Naive B cell (primary cell): ENCODE results near the gene CCDC126. TPM values are rescaled to one million over a fixed set of nuclear protein-coding genes. Genes with fewer than 3 reads are reported as not detected.
"Not testable (repeated sequence)": the region's sequence is repeated elsewhere in the genome, so short reads cannot be mapped to it uniquely, and the experiment has no call there.

Experiments
- ATAC-seq, 2 donors: fragments of 150-1000 bp; cut with Tn5 transposase; 2 replicates each; pipeline ENCODE4 v1.10.0; 2021; ENCODE audit warnings: low read depth in 2 of 2, mild to moderate bottlenecking in 2 of 2, moderate library complexity in 2 of 2
- DNase-seq: peaks from one replicate; pipeline ENCODE4 v3.0.0; 2022
- H3K27ac Mint-ChIP-seq, 6 donors: one replicate each; pipeline ENCODE4 v1.8.0; 2020 to 2022; ENCODE audit warnings: mild to moderate bottlenecking in 6 of 6, mixed read lengths in 6 of 6, moderate library complexity in 5 of 6, inconsistent platforms in 2 of 6
- H3K27me3 Mint-ChIP-seq, 3 donors: one replicate each; pipeline ENCODE4 v1.8.0; 2021 to 2022; ENCODE audit warnings: mixed read lengths in 3 of 3, mild to moderate bottlenecking in 1 of 3
- H3K36me3 Mint-ChIP-seq, 2 donors: one replicate each; pipeline ENCODE4 v1.8.0; 2020 to 2022; ENCODE audit warnings: mixed read lengths in 2 of 2, inconsistent platforms in 1 of 2, mild to moderate bottlenecking in 1 of 2
- H3K4me1 Mint-ChIP-seq, 3 donors: one replicate each; pipeline ENCODE4 v1.8.0; 2020 to 2022; ENCODE audit warnings: mixed read lengths in 3 of 3, inconsistent platforms in 1 of 3, mild to moderate bottlenecking in 1 of 3, moderate library complexity in 1 of 3
- H3K4me3 Mint-ChIP-seq, 8 donors: one replicate each; pipeline ENCODE4 v1.8.0; 2020 to 2022; ENCODE audit warnings: mild to moderate bottlenecking in 8 of 8, mixed read lengths in 8 of 8, moderate library complexity in 8 of 8, inconsistent platforms in 2 of 8
- H3K9me3 Mint-ChIP-seq, 7 donors: one replicate each; pipeline ENCODE4 v1.8.0; 2020 to 2022; ENCODE audit warnings: mixed read lengths in 7 of 7, mild to moderate bottlenecking in 5 of 7, inconsistent platforms in 2 of 7, moderate library complexity in 1 of 7
- polyA plus RNA-seq, 6 donors: library from polyadenylated mRNA; unstranded; fragments of 300-500 nt; fragmentation: Illumina TruSeq; gene quantifications; one replicate each; pipeline ENCODE4 v1.2.3, GENCODE V29; 2021; ENCODE audit warnings: low read depth in 6 of 6

The CCDC126 gene
- polyA plus RNA-seq, 6 donors from 2014 or later: 10.3 to 25.5 (median 16.1) TPM

GRCh38 chr7:23654508-23654907, 57.3 kb downstream of the CCDC126 start:
- Mint-ChIP-seq H3K27ac (no peak overlapping the region), H3K4me3 (no peak overlapping the region), H3K4me1 (no peaks in the 10 kb centered on the region), H3K9me3 (peaks cover 22 to 80% (median 56%) of the 10 kb centered on the region in 7 donors), H3K27me3 (peaks cover 0 to 8% (median 0%) of the 10 kb centered on the region in 3 donors), H3K36me3 (peaks cover 27 to 43% of the 10 kb centered on the region in 2 donors)
- no peak for DNase-seq
- ATAC-seq: no peak

- ATAC-seq (no peak), DNase-seq (no peak)
- Mint-ChIP-seq H3K36me3 (peaks cover 27 to 43% of the 10 kb centered on the region in 2 donors), H3K27ac (no peak overlapping the region), H3K4me1 (no peaks in the 10 kb centered on the region), H3K27me3 (peaks cover 0 to 8% (median 0%) of the 10 kb centered on the region in 3 donors), H3K4me3 (no peak overlapping the region), H3K9me3 (peaks cover 22 to 84% (median 57%) of the 10 kb centered on the region in 7 donors)
These were observed 58.3 kb downstream of the CCDC126 start for GRCh38 chr7:23655433-23655832.

- DNase-seq: no peak
- Mint-ChIP-seq H3K27me3 (peaks cover 0 to 15% (median 8%) of the 10 kb centered on the region in 3 donors), H3K27ac (no peak overlapping the region), H3K36me3 (peaks cover 20 to 37% of the 10 kb centered on the region in 2 donors), H3K9me3 (peaks cover 15 to 66% (median 47%) of the 10 kb centered on the region in 7 donors), H3K4me1 (no peaks in the 10 kb centered on the region), H3K4me3 (no peak overlapping the region)
- no peak for ATAC-seq
These were observed 61.7 kb downstream of the CCDC126 start for GRCh38 chr7:23658831-23659427.

- peaks cover 0 to 15% (median 8%) of the 10 kb centered on the region in 3 donors for H3K27me3 Mint-ChIP-seq
- H3K4me1 Mint-ChIP-seq: no peaks in the 10 kb centered on the region
- H3K36me3 Mint-ChIP-seq: peaks cover 20 to 28% of the 10 kb centered on the region in 2 donors
- H3K27ac Mint-ChIP-seq: no peak overlapping the region
- peaks cover 14 to 53% (median 29%) of the 10 kb centered on the region in 7 donors for H3K9me3 Mint-ChIP-seq
- H3K4me3 Mint-ChIP-seq: no peak overlapping the region
- no peak for DNase-seq
- ATAC-seq: no peak
These were observed 64.2 kb downstream of the CCDC126 start for GRCh38 chr7:23661385-23661784.

- Mint-ChIP-seq H3K27ac (no peak overlapping the region), H3K4me3 (no peak overlapping the region)
- no peak for DNase-seq
These were observed 65.2 kb downstream of the CCDC126 start for GRCh38 chr7:23662124-23662983.

GRCh38 chr7:23662984-23663313, 65.8 kb downstream of the CCDC126 start:
- ATAC-seq (no peak), DNase-seq (no peak)
- peaks cover 0 to 21% (median 0%) of the 10 kb centered on the region in 3 donors for H3K27me3 Mint-ChIP-seq
- H3K4me1 Mint-ChIP-seq: no peaks in the 10 kb centered on the region
- H3K9me3 Mint-ChIP-seq: peaks cover 5 to 38% (median 20%) of the 10 kb centered on the region in 7 donors
- no peak overlapping the region for H3K4me3 Mint-ChIP-seq
- H3K36me3 Mint-ChIP-seq: peaks cover 17 to 23% of the 10 kb centered on the region in 2 donors
- H3K27ac Mint-ChIP-seq: no peak overlapping the region

More at GRCh38 chr7:23662124-23662983, 65.2 kb downstream of the CCDC126 start:
- Mint-ChIP-seq H3K27me3 (peaks cover 0 to 21% (median 2%) of the 10 kb centered on the region in 3 donors), H3K36me3 (peaks cover 21 to 23% of the 10 kb centered on the region in 2 donors), H3K9me3 (peaks cover 7 to 44% (median 24%) of the 10 kb centered on the region in 7 donors), H3K4me1 (no peaks in the 10 kb centered on the region)
- no peak for ATAC-seq

GRCh38 chr7:23664122-23664521, 66.9 kb downstream of the CCDC126 start:
- ATAC-seq (no peak), DNase-seq (no peak)
- Mint-ChIP-seq H3K4me1 (no peaks in the 10 kb centered on the region), H3K27me3 (peaks cover 0 to 21% (median 0%) of the 10 kb centered on the region in 3 donors), H3K36me3 (peaks cover 9 to 16% of the 10 kb centered on the region in 2 donors), H3K27ac (no peak overlapping the region), H3K4me3 (no peak overlapping the region), H3K9me3 (peaks cover 0 to 28% (median 12%) of the 10 kb centered on the region in 7 donors)

- Mint-ChIP-seq H3K36me3 (peaks cover 0 to under 1% of the 10 kb centered on the region in 2 donors), H3K27me3 (peaks cover 0 to 8% (median 0%) of the 10 kb centered on the region in 3 donors), H3K9me3 (peaks cover 0 to 2% (median 0%) of the 10 kb centered on the region in 7 donors), H3K4me1 (no peaks in the 10 kb centered on the region), H3K27ac (no peak overlapping the region), H3K4me3 (no peak overlapping the region)
- ATAC-seq (no peak), DNase-seq (no peak)
These were observed 74.9 kb downstream of the CCDC126 start for GRCh38 chr7:23672033-23672432.

- H3K27ac Mint-ChIP-seq: peak within 1 kb of the TSS in 5 of 6 donors; percentile 33 to 82 (median 55)
- H3K36me3 Mint-ChIP-seq: no peaks in the 10 kb centered on the region
- ATAC-seq (peak; percentile 96 to 97), DNase-seq (peak; percentile 71)
- peaks cover 3 to 19% (median 18%) of the 10 kb centered on the region in 3 donors for H3K4me1 Mint-ChIP-seq
- peak within 1 kb of the TSS; percentile 86 to 97 (median 94) for H3K4me3 Mint-ChIP-seq
- peaks cover 0 to 2% (median 0%) of the 10 kb centered on the region in 7 donors for H3K9me3 Mint-ChIP-seq
- peaks cover 0 to 2% (median 0%) of the 10 kb centered on the region in 3 donors for H3K27me3 Mint-ChIP-seq
These were observed 82.8 kb downstream of the CCDC126 start, which contains the start of gene FAM221A for GRCh38 chr7:23679898-23680413. Gene FAM221A, plus strand, starts transcription at chr7:23680199. Its CDS starts 20 bp downstream, at chr7:23680219.

- Mint-ChIP-seq H3K27ac (peak overlapping the region in 3 of 6 donors; percentile 33 to 82 (median 36)), H3K27me3 (no peaks in the 10 kb centered on the region)
These were observed 83.5 kb downstream of the CCDC126 start for GRCh38 chr7:23680414-23681405.

GRCh38 chr7:23684041-23684440, 86.9 kb downstream of the CCDC126 start:
- H3K27ac Mint-ChIP-seq, ATAC-seq, H3K36me3 Mint-ChIP-seq, H3K27me3 Mint-ChIP-seq, H3K9me3 Mint-ChIP-seq, DNase-seq: not testable (repeated sequence)
- Mint-ChIP-seq H3K4me3 (peak overlapping the region in 1 of 8 donors; percentile 49), H3K4me1 (peaks cover 3 to 16% (median 15%) of the 10 kb centered on the region in 3 donors)

More at GRCh38 chr7:23680414-23681405, 83.5 kb downstream of the CCDC126 start:
- peak; percentile 13 to 17 for ATAC-seq
- Mint-ChIP-seq H3K4me1 (peaks cover 3 to 19% (median 18%) of the 10 kb centered on the region in 3 donors), H3K36me3 (no peaks in the 10 kb centered on the region), H3K4me3 (peak overlapping the region; percentile 86 to 97 (median 94)), H3K9me3 (peaks cover 0 to 2% (median 0%) of the 10 kb centered on the region in 7 donors)
- no peak for DNase-seq

GRCh38 chr7:23685731-23686130, 88.5 kb downstream of the CCDC126 start:
- H3K9me3 Mint-ChIP-seq: no peaks in the 10 kb centered on the region
- no peak for DNase-seq
- H3K4me1 Mint-ChIP-seq: peaks cover under 1 to 8% (median 4%) of the 10 kb centered on the region in 3 donors
- no peaks in the 10 kb centered on the region for H3K27me3 Mint-ChIP-seq
- no peak for ATAC-seq
- H3K36me3 Mint-ChIP-seq: peaks cover 0 to 6% of the 10 kb centered on the region in 2 donors
- no peak overlapping the region for H3K4me3 Mint-ChIP-seq
- no peak overlapping the region for H3K27ac Mint-ChIP-seq
